ENCODE results near the gene ZBTB24.

DNA sequence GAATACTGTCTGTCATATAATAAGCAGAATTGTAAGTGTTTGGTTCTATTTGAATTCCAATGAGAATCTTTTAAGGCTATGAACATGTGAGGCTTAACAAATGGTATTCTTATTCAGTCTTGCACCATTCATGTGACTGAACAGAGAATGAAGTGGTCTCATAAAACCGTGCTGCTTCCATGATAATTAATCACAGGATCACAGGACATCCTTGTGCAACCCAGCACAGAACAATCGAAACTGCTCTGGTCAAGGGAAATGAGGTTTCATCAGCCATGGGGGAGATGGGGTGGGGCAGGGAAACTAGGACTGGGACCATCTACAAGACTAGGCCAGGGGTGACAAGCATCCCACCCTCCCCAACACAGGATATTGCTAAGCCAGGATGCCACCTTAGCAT, 48.6 kb downstream of the ZBTB24 start:
- TF ChIP-seq, protein P1, sequence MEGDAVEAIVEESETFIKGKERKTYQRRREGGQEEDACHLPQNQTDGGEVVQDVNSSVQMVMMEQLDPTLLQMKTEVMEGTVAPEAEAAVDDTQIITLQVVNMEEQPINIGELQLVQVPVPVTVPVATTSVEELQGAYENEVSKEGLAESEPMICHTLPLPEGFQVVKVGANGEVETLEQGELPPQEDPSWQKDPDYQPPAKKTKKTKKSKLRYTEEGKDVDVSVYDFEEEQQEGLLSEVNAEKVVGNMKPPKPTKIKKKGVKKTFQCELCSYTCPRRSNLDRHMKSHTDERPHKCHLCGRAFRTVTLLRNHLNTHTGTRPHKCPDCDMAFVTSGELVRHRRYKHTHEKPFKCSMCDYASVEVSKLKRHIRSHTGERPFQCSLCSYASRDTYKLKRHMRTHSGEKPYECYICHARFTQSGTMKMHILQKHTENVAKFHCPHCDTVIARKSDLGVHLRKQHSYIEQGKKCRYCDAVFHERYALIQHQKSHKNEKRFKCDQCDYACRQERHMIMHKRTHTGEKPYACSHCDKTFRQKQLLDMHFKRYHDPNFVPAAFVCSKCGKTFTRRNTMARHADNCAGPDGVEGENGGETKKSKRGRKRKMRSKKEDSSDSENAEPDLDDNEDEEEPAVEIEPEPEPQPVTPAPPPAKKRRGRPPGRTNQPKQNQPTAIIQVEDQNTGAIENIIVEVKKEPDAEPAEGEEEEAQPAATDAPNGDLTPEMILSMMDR (IDR thresholded peaks at IDR 0.05), result no peak
- TF ChIP-seq, protein P2, sequence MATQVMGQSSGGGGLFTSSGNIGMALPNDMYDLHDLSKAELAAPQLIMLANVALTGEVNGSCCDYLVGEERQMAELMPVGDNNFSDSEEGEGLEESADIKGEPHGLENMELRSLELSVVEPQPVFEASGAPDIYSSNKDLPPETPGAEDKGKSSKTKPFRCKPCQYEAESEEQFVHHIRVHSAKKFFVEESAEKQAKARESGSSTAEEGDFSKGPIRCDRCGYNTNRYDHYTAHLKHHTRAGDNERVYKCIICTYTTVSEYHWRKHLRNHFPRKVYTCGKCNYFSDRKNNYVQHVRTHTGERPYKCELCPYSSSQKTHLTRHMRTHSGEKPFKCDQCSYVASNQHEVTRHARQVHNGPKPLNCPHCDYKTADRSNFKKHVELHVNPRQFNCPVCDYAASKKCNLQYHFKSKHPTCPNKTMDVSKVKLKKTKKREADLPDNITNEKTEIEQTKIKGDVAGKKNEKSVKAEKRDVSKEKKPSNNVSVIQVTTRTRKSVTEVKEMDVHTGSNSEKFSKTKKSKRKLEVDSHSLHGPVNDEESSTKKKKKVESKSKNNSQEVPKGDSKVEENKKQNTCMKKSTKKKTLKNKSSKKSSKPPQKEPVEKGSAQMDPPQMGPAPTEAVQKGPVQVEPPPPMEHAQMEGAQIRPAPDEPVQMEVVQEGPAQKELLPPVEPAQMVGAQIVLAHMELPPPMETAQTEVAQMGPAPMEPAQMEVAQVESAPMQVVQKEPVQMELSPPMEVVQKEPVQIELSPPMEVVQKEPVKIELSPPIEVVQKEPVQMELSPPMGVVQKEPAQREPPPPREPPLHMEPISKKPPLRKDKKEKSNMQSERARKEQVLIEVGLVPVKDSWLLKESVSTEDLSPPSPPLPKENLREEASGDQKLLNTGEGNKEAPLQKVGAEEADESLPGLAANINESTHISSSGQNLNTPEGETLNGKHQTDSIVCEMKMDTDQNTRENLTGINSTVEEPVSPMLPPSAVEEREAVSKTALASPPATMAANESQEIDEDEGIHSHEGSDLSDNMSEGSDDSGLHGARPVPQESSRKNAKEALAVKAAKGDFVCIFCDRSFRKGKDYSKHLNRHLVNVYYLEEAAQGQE (IDR thresholded peaks at IDR 0.05; ENCODE audit: insufficient read depth in 1 of 2, low read depth in 2 of 2, low read length in 1 of 2), result no peak

Measured in Panc1 (cell line).